Fibroblast of peridontal ligament (primary cell): Measurements from ENCODE around the gene TPPP.
"Not testable (repeated sequence)": the region's sequence is repeated elsewhere in the genome, so short reads cannot be mapped to it uniquely, and the experiment has no call there.

Experiments
- DNase-seq: peaks from one replicate; pipeline ENCODE4 v3.0.0-alpha.2; 2010; ENCODE audit errors: extremely low read depth

TPPP gene

DNA sequence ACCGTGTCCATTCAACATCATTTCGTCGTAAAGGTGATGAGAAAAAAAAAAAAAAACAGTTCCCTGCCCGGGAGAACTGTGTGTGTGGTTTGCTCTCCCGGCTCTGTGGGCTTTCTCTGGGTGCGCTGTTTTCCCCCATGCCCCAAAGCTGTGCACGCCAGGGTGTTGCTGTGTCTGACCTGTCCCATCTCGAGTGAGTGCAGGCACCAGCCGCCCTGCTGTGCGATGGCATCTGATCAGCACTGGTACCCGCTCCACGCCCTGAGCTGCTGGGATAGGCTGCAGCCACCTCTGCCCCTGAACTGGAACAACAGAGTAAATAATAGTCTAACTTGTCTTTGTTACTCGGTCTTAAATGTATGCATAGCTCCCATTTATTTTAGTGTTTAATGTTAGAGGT is 47.7 kb downstream of the TPPP start:
- no peak for DNase-seq

DNA sequence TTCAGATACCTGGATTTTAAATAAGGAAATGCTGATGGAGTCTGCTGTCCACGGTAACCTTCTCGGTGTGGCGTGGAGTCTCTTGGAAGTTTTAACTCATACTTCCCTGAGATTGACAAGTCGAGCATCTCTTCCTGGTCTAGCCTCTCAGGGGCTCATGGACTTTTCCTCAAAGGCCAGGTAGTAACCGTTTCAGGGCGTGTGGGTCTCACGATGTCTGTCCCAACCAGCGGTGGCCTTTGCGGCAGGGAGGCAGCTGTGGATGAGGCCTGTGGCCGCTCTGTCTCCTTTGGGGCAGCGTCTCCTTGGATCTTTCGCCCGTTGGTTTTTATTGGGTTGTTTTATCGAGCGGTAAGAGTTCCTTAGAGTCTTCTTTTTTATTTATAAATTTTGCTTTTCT is 48.2 kb downstream of the TPPP start:
- no peak for DNase-seq

DNA sequence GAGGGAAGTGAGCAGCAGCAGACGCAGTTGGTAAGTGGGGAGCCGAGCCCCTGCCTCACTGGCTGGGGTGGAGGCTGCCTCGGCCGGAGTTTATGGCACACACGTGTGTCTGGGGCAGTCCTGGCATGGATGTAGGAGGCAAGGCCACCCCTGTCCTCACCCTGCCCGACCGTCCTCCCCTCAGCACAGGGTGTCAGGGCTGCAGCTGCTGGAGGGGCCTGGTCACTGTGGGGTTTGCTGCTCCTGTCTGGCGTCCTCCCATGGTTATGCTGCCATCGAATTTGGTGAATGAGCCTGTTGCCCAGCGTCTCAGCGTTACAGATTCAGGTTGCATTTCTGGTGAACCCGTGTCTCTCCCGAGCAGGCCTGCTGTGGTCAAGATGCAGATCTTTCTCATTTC is 48.6 kb downstream of the TPPP start:
- DNase-seq, result peak; percentile 8

DNA sequence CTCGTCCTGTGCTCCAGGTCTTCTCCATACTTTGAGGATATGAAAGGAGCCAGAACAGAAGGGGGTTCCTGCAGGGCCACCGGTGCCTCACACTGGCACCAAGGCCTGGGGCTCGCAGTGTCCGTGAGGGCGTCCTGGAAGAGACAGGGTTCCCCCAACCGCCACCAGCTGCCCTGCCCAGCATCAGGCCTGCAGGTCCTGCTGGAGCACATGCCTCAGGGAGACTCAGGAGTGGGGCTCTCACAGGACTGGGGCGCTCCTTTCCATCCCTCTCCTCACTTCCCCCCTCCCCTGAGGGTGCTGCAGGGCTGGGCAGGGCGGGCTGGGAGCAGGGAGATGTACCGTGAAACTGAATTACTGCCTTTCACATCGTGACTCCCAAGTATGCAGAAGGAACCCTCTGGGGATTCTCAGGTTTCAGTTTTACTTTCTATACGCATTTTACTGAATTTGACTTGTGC is 49.3 kb downstream of the TPPP start:
- peak; percentile 80 for DNase-seq

DNA sequence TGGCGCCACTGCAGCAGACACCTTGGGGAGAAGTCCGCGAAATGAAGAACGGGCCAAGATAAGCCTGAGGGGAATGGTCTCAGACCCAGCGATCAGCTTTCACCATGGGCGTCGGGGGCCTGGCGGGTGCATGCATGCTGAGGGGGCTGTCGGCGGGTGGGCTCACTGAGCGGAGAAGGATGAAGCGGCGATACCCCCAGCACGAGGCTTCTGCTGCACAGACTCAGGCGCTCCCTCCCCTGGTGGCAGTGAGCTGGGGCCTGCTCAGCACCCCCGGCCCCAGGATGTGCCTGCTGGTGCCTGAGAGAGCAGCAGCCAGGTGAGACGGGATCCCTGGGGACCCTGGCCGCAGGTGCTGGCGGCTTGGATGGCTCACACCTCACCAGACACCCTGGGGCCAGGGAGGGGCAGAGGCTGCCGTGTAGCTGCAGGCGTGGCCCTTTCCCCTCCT is 49.8 kb downstream of the TPPP start:
- no peak for DNase-seq

DNA sequence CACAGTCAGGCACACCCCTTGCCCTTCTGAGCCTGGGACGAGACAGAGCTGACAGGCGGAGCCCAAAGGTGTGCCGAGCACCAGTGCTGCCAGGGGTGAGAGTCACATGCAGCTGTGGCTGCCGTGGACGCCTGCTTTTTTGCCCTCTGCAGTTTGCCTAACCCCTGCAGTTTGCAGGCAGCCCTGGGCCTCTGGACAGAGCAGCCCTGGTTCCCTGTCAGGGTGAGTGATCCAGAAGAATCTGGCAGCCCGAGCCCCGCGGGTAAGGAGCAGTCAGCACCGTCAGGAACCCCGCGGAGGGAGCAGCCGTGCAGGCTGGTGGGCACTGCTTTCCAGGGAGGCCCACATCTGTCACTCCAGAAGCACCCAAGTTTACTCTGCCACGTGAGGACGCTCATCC is 50.7 kb downstream of the TPPP start:
- DNase-seq, result no peak

DNA sequence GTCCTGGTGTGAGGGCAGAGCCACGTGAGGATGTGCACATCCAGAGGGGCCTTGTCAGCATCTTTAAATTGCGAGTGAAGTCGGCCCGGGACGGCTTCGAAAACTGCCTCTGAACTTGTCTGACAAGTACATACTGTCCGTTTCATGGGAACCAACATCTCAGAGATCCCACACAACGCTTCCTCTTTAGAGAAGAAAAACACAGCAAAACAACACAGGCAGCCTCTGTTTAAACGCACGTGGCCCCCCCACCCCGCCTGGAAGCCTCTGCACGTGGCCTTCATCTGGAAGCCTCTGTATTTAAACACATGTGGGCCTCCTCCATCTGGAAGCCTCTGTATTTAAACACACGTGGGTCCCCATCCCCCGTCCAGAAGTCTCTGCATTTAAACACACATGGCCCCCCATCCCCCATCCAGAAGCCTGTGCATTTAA is 51.8 kb downstream of the TPPP start:
- DNase-seq, result no peak

DNA sequence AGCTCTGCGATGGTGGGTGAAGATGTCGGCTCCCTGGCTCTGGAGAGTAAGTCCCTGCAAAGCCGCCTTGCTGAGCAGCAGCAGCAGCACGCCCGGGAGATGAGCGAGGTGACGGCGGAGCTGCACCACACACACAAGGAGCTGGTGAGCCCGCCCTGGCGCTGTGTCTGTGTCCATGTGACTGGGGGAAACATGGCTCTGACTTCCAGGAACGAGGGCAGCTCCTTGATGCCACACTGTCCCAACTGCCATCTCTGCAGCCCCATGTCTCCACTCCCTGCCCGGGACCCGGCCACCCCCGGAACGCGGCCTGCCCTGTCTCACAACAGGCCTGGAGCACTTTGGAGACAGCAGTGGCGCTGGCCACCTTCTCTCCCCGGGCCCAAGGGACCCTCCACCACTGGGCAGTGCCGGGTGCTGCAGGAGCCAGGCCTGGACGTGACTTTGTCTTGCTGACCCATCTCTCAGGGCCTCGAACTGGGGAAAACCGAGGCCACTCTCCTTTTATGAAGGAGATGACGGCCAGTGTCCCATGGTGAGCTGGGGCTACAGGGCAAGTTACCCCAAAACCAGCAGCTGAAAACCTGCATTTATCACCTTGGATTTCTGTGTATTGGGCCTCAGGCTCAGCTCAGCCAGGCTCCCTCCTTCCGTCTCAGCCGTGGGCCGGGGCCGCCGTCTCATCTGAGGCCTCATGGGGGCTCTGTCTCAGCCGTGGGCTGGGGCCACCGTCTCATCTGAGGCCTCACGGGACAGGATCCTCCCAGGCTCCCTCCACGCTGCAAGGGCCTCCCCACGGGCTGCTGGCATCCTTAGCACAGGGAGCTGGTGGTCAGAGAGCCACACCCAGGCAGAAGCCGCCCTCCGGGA is 52.5 kb downstream of the TPPP start:
- no peak for DNase-seq

DNA sequence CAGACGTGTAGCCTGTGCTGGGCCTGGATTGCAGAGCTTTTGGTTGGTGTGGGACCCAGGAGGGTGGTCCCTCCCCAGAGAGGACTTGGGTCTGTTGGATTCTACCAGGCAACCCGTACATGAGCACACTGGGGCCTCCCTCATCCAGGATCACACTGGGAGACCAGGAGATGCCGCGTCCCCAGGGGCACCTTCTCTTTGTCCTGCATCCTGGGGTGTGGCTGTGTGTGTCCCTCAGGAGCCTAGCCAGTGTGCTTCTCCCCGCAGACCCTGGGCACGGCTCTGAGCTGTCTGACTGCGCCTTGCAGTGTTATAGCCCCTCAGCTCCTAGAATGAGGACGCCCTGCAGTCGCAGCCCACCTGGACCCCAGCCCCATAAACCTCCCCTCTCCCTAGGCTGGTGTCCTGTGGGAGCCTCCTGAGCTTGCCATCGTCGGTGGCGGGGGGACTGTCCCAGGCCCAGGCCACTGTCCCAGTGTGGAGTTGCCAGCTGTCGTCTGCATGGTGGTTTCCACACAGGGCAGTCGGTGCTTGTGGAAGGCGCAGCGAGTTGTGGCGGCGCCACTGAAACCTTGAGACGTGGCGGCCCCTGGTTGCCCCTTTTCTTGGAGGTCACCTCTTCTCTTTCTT is 53.5 kb downstream of the TPPP start:
- no peak for DNase-seq

DNA sequence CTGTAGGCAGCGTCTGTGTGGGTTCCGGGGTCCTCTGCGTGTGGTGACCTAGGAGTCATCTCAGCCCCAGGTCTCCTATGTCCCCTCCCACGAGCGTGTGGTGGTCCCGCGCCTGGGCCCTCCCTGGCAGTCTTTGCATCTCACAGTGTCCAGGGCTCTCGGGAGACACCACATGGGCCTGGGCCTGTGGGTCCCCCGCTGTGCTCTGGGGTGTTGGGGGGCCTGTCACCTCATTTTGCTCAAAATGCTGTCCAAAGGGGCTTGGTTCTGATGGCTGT is 54.0 kb downstream of the TPPP start:
- no peak for DNase-seq

DNA sequence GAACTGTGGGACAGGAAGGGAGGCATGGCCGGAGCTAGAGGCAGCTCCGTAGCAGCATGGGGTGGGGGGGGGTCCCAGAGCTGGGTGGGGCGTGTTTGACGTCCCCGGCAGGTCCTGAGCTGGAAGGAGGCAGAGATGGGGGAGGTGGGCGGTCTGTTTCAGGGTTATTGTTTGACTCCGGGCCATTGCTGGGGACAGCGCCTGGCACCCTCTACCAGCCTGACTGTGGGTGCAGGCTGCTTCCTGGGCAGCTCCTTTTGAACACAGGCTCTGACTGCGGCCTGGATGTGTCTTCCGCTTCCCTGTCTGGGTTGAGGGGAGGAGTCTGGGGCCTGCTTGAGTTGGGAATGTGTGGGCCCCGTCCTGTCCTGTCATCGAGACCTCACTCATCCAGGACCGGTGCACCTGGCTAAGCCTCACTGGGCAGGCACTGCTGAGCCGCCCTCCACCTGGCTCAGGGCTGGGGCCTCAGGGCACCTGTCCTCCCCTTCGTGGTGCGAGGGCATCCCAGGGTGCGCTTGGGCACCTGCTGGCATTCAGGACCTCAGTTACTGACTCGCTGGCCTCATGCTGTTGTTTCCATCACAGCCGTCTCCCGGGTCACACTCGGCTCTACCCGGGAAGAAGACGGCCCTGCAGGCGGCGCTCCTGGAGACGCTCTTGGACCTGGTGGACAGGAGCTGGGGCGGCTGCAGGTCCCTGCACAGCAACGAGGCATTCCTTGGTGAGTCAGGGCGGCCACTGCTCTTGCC is 54.5 kb downstream of the TPPP start:
- DNase-seq, result no peak

DNA sequence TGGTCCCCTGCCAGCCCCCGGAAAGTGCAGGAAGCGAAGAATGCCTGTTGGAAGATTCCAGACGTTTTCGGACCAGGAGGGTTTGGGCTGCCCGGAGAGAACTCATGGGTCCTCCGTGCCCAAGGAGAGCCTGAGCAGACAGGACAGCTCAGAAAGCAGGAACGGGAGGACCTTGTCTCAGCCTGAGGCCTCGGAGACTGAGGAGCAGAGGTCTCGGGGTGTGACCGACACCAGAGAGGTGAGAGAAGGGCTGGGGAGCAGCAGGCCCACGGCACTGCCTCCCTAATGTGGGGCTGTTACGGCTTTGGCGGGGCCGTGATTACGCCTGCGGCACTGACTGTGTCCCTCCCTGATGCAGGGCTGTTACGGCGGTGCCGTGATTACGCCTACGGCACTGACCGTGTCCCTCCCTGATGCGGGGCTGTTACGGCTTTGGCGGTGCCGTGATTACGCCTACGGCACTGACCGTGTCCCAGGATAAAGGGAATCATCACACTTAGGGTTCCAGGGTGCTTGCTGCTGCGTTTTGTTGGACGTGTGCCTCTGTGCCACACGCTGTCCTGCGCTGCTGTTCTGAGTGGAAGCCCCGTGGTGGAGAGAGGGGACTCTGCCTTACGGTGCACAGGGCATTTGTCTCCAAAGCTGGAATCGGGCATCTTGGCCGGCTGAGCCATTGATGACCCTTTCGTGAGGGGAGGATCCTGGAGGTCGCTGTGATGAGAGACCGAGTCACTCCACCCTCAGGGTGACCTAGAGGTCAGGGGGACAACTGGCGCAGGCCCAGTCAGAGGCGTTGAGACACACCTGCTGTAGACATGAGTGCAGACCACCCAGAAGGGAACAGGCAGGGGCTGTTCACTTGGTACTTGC is 55.3 kb downstream of the TPPP start:
- DNase-seq, result no peak

DNA sequence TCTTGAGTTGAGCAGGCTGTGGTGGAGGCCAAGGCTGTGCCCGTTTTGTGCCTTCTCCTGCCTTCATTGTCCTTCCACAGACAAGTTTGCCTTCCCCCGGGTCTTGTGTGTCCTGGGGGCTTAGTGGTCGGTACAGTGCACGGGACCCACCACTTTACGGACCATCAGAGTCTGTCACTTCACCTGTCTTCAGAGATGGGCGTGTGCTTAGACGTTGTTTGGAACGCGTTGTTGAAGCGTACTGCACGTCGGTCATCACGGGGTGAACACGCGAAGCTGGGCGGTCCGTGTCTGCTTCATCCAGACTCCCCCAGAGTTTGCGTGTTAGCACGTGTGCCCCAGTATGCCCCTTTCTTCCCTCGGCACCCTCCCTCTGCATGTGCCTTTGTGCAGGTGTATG is 56.2 kb downstream of the TPPP start:
- no peak for DNase-seq

DNA sequence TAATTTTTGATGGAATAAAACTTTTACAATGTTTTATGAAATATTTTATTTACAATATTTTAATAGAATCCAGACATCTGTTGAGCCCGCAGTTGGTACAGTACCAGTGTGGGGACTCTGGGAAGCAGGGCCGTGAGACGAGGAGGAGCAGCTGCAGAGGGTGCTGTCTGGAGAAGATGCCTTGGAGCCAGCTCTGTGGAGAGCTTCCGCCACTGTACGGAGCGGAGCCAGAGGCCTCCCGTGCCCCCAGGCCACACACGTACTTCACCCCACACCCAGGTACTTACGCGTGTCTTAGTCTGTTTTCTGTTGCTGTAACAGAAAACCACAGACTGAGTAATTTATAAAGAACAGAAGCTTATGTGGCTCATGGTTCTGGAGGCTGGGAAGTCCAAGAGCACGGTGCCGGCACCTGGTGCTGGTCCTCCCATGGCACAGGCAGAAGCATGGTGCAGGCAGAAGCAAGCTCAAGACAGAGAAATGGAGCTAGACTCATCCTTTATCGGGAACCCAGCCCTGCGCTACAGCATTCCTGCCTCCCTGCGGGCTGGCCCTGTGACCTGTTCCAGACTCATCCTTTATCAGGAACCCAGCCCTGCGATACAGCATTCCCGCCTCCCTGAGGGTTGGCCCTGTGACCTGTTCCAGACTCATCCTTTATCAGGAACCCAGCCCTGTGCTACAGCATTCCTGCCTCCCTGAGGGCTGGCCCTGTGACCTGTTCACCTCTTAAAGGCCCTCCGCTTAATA is 57.7 kb downstream of the TPPP start:
- DNase-seq, result no peak

DNA sequence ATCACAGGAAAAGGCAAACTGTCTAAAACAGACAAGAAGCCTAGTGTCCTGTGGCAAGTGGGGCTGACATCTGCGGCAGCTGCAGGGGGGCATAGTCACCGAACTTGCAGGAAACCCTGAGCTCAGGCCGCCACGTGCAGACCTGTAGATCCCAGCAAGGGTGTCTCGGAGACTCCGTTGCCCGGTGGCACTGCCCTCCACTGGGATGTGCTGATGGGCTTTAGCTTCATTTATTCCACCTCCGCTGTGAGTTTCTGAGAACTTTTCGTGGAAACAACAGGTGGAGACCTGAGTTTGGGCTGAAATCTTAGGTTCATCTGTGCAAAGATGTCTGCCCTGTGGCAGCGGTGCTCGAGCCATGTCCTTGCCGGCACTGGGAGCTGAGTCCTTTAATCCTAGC is 59.0 kb downstream of the TPPP start:
- no peak for DNase-seq

DNA sequence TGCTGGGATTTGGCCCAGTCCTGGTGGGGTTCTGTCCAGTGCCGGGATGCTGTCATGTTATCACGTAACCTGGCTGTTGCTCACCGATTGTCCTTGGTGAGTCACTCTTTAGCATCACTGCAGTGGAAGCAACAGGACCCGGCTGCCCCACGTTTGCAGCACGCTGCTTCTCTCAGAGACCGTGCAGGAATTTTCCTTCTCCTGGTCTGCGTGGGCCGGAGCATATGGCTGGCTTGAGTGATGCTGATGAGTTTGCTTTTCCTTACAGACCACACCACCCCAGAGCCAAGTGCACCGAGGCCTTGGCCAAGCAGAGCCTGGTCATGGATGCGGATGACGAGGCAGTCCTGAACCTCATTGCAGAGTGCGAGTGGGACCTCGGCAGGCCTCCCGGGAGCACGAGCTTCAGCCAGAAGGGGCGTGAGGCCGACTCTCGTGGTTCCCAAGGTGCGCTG is 59.6 kb downstream of the TPPP start:
- no peak for DNase-seq

DNA sequence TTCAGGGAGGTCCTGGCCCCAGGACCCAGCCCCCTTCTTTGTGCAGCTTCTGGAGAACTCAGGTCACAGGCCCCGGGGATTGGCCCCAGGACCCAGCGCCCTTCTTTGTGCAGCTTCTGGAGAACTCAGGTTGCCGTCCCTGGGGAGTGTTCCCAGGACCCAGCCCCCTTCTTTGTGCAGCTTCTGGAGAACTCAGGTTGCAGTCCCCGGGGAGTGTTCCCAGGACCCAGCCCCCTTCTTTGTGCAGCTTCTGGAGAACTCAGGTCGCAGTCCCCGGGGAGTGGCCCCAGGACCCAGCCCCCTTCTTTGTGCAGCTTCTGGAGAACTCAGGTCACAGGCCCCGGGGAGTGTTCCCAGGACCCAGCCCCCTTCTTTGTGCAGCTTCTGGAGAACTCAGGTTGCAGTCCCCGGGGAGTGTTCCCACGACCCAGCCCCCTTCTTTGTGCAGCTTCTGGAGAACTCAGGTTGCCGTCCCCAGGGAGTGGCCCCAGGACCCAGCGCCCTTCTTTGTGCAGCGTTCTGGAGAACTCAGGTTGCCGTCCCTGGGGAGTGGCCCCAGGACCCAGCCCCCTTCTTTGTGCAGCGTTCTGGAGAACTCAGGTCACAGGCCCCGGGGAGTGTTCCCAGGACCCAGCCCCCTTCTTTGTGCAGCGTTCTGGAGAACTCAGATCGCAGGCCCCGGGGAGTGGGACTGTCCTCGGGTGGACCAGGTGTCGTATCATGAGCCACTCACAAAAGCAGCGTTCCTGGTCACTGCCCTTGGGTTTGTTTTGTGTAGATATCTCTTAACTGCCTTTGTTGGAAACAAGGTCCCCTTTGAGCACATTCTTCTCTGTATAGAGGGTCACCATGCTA is 64.6 kb downstream of the TPPP start:
- DNase-seq, result not testable (repeated sequence)

DNA sequence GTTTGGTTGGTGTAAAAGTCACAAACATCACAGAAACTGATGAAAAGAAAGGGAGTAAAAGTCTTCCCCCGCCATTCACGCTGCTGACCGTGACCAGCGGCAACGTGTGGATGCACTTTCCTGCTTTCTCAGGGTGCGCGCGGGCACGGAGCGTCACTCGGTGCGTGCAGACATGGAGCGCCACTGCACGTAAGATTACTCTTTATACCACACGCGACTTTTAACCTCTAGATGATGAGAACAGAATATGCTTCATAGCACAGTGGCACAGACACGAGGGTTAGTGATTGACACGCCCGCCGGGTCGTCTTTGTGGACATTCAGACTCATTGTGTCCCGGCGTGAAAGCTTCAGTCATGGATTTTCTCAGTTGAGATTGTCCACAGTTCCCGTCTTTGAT is 65.3 kb downstream of the TPPP start:
- no peak for DNase-seq

DNA sequence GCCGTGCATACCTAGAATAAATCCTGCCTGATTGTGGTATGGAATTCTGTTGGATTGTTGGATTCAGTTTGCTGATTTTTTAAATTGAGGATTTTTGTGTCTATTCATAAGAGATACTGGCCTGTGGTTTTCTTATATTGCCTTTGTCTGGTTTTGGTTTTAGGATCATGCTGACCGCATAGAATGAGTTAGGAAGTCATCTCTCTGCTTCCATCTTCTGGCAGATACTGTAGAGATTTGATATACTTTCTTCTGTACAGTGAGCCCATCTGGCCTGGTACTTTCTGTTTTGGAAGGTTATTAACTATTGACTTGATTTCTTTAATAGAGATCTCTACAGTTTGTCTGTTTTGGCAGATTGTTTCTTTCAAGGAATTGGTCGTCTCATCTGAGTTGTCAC is 66.3 kb downstream of the TPPP start:
- DNase-seq, result peak; percentile 63

DNA sequence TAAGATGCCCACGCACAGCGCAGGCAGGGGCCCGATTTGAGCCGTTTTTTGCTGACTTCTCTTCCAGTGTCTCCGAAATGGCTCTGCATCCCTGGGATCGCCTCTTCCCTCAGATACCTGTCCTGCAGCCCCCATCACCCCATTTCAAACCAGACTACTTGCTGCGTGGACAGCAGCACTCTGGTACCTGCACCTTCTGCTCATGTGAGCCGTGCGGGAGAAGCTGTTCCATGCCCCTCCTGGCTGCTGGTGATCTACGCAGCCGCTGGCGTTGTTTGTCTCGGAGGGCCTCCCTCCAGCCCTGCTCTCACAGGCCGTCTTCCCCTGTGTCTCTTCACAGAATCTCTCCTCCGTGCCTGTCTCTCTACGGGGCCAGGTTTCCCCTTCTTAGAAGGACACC is 67.6 kb downstream of the TPPP start:
- DNase-seq, result no peak
